Measurements from ENCODE around the gene NSD1. TPM values are rescaled to one million over a fixed set of nuclear protein-coding genes. Genes with fewer than 3 reads are reported as not detected.

Gene NSD1
- total and polyA plus RNA-seq, 9 of the 15 experiments (the other 6 are each of a cell fraction or from before 2014, with no cell fraction given), result 3.8 to 51.0 (median 24.7) TPM

DNA sequence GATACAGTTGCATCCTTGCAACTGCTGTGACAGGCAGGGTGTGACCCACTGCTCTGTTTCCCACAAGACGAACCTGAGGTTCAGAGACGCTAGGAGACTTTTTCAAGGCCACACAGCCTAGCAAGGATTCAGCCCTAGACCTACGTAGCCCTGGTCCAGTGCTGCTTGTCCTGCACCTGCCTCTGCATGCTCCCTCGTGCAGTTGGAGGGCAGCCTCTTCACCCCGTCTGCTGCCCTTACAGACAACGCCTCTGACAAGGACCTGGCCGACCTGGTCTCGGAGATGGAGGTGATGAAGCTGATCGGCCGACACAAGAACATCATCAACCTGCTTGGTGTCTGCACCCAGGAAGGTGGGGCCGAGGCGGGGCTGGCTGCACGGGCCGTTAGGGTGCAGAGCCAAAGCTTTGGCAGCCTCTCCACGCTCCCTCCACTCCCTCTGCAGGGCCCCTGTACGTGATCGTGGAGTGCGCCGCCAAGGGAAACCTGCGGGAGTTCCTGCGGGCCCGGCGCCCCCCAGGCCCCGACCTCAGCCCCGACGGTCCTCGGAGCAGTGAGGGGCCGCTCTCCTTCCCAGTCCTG, 38.4 kb upstream of the NSD1 start (continued):
- TF ChIP-seq, protein P1, sequence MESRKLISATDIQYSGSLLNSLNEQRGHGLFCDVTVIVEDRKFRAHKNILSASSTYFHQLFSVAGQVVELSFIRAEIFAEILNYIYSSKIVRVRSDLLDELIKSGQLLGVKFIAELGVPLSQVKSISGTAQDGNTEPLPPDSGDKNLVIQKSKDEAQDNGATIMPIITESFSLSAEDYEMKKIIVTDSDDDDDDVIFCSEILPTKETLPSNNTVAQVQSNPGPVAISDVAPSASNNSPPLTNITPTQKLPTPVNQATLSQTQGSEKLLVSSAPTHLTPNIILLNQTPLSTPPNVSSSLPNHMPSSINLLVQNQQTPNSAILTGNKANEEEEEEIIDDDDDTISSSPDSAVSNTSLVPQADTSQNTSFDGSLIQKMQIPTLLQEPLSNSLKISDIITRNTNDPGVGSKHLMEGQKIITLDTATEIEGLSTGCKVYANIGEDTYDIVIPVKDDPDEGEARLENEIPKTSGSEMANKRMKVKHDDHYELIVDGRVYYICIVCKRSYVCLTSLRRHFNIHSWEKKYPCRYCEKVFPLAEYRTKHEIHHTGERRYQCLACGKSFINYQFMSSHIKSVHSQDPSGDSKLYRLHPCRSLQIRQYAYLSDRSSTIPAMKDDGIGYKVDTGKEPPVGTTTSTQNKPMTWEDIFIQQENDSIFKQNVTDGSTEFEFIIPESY (CRISPR knock-in tag; IDR thresholded peaks at IDR 0.05), result no peak
- TF ChIP-seq SMAD1 (IDR thresholded peaks at IDR 0.05; ENCODE audit: low read depth, low read length, partially characterized antibody) (no peak), ARNT (IDR thresholded peaks at IDR 0.05) (no peak), NR2C2 (CRISPR knock-in tag; IDR thresholded peaks at IDR 0.05) (no peak), NR2C2 (tag; IDR thresholded peaks at IDR 0.05) (no peak), HOXB6 (CRISPR knock-in tag; IDR thresholded peaks at IDR 0.05; ENCODE audit: borderline replicate concordance) (no peak), SPI1 (IDR thresholded peaks at IDR 0.05; ENCODE audit: borderline replicate concordance, low read depth, low read length) (no peak), PRPF4 (IDR thresholded peaks at IDR 0.05; ENCODE audit: insufficient read depth, low read depth, low read length, poor library complexity, severe bottlenecking) (no peak)

Data from K562 (cell line).